GM18873 (cell line): Measurements from ENCODE around the gene GADD45A.

Source experiments
- ATAC-seq: cut with Tn5 transposase; IDR thresholded peaks from one replicate; pipeline ENCODE4 v1.9.1; 2021; ENCODE audit warnings: mild to moderate bottlenecking, moderate library complexity, moderate number of reproducible peaks; ENCODE audit not compliant: unreplicated experiment, low FRiP score

The GADD45A gene

DNA sequence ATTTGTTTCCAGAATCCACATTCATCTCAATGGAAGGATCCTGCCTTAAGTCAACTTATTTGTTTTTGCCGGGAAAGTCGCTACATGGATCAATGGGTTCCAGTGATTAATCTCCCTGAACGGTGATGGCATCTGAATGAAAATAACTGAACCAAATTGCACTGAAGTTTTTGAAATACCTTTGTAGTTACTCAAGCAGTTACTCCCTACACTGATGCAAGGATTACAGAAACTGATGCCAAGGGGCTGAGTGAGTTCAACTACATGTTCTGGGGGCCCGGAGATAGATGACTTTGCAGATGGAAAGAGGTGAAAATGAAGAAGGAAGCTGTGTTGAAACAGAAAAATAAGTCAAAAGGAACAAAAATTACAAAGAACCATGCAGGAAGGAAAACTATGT is 2.6 kb downstream of the GADD45A start:
- ATAC-seq: no peak

DNA sequence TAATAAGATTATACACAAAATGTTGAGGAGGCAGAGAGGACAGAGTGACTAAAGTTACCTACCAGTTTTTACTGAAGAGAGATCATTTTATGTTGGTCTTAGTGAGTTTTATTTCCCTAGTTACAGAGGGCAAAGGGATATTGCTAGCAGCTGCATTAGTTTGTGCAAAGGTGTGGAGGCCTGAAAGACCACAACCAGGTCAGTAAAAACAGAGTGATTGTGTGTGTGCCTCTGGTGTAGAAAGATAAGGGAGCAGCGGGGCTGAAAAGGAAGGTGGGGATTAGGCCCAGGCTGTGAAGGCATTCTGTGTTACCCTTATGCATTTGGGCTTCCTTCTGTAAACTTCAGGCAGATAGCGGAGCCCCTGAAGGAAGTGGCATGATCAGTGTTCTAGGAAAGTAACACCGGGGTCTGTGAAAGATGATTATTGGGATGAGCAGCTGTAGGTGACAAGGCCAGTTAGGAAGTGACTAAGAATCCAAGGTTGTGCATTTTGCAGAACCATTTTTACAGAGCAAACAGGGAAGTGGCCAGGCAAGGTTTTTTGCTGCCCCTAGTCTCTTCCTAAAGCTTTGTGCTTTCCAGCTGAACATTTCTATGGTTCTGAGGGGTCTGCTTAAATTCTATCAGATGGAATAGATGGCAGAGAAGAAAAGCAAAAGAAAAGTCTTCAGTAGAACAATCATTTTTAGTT is 3.7 kb downstream of the GADD45A start:
- no peak for ATAC-seq

DNA sequence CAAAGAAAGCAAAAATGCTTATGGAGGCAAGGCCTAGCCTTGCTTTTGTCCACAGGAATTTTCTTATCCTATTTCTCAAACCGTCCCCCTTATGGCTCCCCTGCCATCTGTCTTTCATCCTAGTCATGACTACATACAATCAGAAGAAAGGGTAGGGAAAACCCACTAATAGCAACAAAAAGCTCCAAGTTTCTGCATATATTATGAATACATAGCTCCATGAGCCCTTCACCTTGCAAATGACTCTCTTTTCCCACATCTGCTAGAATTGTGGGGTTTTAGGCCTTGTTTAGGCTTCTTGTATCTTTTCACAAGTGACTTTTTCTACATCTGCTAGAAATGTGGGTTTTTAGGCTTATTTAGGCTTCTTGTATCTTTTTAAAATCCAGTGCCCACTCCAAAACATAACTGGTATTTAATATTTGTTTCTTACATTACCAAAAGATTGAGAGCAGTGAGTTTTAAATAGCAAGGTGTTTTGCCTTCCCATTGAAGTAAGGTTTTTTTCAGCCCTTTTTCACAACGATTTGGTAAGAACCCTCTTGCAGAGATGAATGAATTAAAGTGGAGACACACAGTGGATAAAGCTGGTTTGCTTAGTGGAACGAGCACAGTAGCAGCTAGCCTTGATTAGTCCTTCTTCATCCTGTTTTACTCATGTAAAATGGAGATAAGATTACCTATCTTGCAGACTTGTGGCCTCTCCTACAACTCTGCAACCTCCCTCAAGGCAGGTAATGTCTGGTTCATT is 4.4 kb downstream of the GADD45A start:
- ATAC-seq: no peak

DNA sequence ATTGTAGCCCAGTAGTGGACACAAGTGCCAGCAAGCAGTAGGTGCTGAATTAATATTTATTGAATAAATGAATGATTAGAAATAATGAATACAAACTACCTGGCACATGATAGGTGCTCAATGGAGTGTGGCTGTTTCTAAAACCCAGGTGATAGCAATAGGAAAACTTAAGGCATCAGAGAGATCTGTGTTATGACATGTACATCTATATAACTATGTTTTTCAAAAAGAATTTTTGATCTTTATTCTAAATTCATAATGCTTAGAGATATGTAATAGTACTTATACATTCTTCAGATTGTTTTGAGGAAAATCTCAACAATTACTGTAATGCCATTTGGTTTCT is 5.0 kb downstream of the GADD45A start:
- no peak for ATAC-seq

DNA sequence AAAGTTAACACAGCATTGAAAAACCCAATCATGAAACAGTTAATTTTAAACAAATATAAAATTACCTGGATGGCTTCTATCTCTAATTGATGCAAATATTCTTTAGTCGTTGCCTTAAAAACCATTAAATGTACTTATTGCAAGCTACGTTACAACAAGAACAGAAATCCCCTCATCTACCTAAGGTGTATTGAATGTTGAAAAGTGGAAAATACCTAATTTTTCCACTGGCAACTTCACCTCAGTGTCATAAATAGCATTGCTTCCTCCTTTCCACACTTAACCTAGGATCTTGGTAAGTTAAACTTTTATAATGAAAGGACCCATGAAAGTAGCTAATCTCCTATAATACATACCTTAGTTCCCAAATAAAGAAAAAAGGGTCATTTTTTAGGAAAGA is 5.4 kb downstream of the GADD45A start:
- no peak for ATAC-seq

GRCh38 chr1:67691712-67692111 is 6.7 kb downstream of the GADD45A start:
- ATAC-seq: no peak

- ATAC-seq: no peak
Observed at GRCh38 chr1:67695963-67696362, 11.0 kb downstream of the GADD45A start.

DNA sequence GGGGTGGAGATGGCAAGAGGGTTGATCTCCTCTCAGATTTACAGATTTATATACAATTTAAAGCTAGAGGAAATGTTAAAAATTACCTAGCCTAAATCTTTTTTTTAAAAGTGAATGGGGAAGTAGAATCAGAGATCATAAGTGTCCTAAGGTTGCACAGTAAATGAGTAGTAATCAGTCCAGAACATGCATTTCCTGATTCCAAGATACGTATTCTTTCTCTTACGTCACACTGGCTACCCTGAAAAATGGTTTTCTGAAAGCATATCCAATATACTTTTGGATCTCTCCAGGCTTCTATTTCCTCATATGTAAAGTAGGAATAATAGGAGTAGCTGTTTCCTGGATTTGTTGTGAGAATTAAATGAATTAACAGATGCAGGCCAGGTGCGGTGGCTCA is 11.7 kb downstream of the GADD45A start:
- ATAC-seq: no peak

DNA sequence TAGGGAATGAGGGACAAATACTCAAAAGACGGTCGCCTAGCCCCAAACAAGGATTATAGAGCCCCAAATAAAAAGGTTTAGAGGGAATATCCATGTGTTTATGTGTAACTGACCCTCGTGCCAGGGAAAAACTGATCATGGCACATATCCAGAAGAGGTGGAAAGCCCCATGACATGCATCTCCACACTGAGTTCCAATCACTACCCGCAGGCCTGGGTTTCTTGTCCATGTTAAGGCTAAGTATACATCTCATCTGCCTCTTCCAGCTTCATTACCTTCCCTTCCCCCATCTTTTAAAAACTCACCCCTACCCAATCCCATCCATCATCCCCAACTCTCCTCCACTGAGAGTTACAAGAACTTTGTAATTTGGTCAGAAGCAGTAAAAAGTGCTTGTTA is 15.2 kb downstream of the GADD45A start:
- ATAC-seq: no peak

GRCh38 chr1:67700692-67701410 is 15.8 kb downstream of the GADD45A start:
- ATAC-seq: no peak

DNA sequence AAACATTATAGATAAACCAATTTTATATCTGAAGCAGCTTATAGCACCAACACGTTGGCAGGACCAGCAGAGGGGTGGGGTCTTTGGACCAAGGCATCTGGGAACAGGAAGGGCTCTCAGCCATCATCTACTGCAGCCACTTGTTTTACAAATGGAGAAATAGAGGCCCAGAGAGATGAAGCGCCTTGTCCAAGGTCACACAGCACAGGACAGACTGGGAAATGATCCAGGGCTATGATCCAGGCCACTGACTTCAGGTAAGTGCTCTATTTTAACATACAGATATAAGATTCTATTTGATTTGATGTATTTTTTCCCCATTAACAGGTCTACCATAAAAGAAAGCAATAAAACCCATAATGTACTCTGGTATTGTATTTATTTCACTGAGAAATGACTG is 16.9 kb downstream of the GADD45A start:
- ATAC-seq: no peak

- ATAC-seq: no peak
Observed at GRCh38 chr1:67704351-67704750, 19.4 kb downstream of the GADD45A start.

DNA sequence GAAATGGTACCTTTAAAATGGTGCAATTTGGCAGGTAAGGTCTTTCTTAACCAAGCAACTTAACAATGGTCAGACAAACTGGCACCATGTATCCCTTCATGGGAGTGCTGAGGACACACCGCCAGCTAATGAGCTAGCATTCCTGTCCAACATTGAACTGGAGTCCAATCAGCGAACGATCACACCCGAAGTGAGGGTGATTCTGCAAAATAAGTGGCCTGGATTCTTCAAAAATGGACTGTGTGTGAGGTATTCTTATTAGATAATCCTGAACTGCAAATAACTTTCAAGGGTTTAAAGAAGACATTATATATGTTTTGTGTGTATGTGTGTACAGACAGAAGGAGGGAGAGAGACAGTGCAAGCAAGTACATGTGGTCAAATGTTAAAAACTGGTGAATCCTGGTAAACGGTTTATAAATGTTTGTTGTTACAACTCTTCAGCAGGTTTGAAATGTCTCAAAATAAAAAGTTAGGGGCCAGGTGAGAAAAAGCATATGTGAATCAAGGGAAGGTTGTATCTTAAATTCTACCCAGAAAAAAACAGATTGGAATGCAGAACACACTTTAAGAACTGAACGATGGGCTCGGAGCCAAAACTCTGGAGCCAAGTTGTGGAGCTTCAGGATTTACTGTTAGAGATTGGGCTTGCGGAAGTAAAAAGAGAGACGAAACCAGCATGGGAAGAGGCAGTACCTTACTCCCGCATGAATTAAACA is 20.9 kb downstream of the GADD45A start:
- no peak for ATAC-seq

- ATAC-seq: no peak
Observed at GRCh38 chr1:67708606-67709005, 23.6 kb downstream of the GADD45A start.

GRCh38 chr1:67710417-67710816 is 25.4 kb downstream of the GADD45A start:
- no peak for ATAC-seq

DNA sequence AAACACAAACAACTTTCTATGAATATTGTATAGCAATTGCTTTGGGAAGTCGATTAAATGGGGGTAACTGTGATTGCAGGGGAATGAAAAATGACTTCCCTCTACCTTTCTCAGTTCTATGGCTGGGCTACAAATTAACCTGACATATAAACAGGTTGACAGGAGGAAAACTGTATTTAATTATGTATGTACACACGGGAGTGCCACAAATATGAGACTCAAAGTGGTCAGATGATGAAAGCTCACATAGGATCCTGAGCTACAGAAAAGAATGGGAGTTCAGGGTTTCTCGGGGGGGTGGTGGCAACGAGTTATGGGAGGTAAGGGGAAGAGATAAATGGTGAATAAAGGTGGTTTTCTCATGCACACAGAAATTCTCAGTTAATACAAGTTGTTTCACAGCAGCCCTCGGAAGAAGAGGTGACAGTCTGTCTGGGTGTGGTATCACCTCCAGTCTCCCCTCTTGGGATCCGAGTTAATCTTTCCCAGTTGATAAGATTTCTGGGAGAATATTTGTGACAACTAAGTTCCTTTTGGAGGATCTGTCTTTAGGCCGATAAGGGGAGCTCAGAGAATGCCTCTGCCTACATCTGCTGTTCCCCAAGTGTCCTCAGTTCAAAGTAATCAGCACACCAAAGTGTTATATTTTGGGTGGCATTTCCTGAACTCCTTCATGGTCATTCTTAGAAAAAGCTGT is 26.3 kb downstream of the GADD45A start:
- no peak for ATAC-seq

DNA sequence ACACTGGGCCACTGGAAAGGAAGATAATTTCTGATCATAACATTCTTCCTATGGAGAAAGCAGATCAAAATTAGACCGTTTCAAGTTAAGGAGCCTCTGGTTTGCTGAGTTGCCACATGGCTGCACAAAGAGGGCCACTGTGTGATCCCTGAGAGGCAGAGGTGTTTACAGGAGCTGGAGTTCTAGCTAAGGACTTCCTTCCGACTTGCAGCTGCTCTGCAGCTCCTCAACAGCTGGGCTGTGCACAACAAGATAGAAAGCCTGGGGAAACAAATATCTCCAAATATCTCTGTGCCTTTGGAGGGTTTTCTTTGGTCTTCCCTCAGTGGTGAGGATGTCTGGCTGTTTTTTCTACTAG is 26.8 kb downstream of the GADD45A start:
- ATAC-seq: no peak

- no peak for ATAC-seq
Observed at GRCh38 chr1:67713057-67713846, 28.3 kb downstream of the GADD45A start.

DNA sequence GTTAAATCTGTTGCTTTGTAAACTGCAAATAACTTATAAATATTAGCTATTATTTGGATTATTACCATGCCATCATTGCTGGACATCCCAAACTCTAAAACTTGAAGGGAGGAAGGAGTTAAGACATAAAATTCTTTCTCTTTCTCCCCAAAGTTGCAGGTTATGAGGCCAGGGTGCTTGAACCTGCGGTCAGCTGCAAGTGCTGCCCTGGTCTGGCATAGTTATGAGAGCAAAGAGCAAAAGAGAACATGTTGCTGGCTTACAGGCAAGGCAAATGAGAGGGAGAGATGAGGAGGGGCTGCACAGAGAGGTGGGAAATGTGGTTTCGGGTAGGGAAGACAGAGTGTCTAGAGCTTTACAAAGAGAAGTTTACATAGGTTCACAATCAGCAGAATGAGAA is 30.8 kb downstream of the GADD45A start:
- no peak for ATAC-seq

- ATAC-seq: no peak
Observed at GRCh38 chr1:67716800-67717199, 31.8 kb downstream of the GADD45A start.
